Stimulated activated CD4-positive, alpha-beta T cell treated with anti-CD3 and anti-CD28 coated beads, Interleukin-15, amount 100 ng/mL, for 24 hours (primary cell): ENCODE measurements around the gene LAG3.
"Not testable (repeated sequence)": the region's sequence is repeated elsewhere in the genome, so short reads cannot be mapped to it uniquely, and the experiment has no call there.

ENCODE experiments used
- DNase-seq: peaks from one replicate; pipeline ENCODE4 v3.0.0-alpha.2; 2020

LAG3 gene

DNA sequence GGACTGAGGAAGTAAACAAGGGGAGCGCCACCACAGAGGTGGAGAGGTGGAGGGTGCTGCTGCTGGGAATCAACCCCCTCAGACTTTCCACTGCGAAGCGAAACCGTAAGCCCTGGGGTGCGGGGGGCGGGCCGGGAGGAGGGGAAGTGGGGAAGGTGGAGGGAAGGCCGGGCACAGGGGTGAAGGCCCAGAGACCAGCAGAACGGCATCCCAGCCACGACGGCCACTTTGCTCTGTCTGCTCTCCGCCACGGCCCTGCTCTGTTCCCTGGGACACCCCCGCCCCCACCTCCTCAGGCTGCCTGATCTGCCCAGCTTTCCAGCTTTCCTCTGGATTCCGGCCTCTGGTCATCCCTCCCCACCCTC is at the start of gene LAG3:
LAG3 (plus strand) TSS at position 190 of the 365 bp plus-strand sequence. CDS start 333 bp downstream, outside the sequence.
- DNase-seq = peak; percentile 85

DNA sequence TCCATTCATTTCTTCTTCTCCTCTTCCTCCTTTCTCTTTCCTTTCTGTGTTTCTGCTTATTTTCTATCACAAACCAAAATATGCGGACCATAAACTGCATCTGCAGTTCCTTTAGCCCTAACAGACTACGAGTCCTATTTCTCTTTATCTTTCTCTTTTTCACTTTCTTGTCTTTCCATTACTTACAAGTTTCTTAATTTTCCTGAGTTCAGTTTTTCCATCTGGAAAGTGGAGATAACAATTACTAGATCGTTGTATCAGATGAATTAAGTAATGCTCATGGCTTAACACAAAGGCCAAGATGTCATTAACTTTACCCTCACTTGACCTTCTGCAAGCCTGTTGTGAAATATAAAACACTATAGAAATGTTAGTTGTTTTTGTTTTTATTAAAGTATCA is 49.5 kb upstream of the LAG3 start:
- DNase-seq = no peak

DNA sequence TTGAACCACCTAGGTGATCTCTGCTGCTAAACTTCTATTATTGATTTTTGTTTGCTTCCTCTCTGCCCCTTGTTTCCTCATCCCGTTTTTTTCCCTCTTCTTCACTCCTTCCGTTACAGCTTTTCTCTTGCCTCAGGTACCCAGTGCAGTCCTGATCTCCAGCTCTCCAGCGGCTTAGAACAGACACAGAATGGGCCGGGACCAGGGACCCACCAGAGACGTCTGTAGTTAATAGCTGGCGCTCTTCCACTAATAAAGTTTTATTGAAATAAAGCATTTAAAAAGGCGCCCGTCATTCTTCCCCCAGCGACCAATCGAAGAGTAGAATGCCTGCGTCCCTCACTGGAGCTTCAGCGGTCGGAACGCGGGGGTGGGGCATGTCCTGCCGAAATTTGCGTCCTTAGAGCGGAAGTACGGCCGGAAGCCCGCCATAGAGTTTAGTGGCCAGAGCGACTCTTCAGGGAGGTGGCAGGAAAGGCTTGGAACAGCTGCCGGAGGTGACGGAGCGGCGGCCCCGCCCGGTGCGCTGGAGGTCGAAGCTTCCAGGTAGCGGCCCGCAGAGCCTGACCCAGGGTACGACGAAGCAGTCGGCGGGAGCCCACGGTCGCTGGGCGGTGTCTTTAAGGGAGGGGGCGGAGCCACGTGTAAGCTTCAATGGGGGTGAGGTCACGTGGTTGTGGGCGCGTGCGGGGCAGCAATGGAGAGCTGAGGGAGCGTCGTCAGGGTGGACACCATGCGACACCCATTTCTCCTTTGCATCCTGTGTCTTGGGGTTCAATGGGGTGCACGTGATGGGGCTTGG is 48.5 kb upstream of the LAG3 start, which contains the start of gene COPS7A:
COPS7A (plus strand) TSS at position 440 of the 802 bp plus-strand sequence. CDS start 611 bp downstream, outside the sequence.
- DNase-seq = peak; percentile 99

DNA sequence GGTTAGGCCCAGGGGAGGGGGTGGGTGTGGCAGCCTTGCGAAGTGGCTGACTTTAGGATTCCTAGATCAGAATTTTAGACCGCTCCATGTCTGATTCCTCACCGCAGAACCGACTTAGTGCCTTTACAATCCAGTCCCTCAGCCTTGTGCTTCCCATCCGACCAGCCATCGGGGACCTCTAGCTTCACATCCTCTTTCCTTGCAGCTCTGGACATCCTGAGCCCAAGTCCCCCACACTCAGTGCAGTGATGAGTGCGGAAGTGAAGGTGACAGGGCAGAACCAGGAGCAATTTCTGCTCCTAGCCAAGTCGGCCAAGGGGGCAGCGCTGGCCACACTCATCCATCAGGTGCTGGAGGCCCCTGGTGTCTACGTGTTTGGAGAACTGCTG is 47.9 kb upstream of the LAG3 start:
- DNase-seq = peak; percentile 45

DNA sequence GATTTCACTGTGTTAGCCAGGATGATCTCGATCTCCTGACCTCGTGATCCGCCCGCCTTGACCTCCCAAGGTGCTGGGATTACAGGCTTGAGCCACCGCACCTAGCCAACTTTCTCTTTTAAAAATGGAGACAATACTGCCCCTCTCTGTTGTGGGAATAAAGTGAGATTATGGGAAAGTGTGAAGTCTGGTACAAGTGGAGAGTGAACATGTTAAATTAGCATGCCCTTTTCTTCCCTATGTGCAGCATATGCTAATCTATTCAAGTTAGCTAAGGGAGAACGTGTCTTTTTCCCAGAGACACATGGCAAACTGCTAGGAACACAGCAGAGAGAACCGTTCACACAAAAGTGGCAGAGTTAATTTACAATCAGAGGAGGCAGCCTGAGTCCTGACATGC is 47.0 kb upstream of the LAG3 start:
- DNase-seq = no peak

DNA sequence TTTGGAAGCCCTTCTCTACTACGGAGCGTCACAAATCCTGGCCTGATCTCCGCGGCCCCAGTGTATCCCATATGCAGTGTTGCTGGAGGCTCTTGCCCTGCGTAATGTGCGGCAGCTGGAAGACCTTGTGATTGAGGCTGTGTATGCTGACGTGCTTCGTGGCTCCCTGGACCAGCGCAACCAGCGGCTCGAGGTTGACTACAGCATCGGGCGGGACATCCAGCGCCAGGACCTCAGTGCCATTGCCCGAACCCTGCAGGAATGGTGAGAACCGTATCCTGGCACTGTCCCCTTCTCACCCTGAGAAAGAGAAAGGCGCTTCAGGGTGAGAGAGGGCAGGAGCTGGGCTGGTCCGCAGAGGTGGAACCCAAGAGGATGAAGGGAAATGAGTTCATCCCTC is 43.1 kb upstream of the LAG3 start:
- DNase-seq = no peak

DNA sequence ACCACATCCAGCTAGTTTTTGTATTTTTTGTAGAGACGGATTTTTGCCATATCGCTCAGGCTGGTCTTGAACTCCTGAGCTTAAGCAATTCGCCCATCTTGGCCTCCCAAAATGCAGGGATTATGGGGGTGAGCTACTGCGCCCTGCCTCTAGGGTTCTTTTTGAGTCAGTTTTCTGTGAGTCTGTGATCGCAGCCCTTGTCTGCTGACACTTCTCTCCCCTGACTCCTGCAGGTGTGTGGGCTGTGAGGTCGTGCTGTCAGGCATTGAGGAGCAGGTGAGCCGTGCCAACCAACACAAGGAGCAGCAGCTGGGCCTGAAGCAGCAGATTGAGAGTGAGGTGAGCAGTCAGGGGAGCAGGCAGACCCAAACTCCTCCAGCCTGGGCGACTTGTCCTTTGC is 42.2 kb upstream of the LAG3 start:
- no peak for DNase-seq

DNA sequence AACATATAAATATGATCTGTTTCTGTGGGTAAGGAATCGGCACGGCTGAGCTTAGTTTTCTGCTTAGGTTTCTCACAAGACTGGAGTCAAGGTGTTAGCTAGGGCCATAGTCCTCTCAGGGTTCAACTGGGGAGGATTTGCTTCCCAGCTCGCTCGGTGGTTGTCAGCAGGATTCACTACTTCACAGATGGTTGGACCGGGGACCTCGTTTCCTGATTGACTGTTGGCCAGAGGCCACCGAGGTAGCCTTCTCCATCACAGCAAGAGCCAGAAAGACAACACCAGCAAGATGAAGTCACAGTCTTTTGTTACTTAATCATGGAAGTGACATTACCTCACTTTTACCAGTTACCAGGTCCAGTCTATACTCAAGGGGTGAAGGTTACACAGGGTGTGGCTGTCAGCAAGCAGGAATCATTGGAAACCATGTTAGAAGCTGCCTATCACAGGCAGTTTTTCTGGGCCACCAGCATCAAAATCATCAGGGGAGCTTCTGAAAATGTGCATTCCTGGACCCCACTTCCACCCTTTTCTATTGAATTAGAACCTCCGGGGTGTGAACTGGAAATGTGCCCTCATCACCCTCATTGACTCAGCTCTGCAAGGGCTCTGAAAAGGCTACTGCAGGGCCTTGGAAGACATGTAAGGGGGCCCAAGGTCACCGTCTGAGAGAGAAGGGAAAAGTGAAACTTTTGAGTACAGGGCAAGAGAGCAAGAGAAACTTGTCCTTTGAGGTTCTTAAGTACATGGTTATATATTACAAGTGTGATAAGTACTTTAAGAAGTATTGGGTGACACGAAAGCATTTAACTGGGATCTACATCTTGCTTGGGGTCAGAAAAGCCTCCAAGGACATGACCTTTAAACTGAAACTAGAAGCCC is 37.6 kb upstream of the LAG3 start:
- no peak for DNase-seq

DNA sequence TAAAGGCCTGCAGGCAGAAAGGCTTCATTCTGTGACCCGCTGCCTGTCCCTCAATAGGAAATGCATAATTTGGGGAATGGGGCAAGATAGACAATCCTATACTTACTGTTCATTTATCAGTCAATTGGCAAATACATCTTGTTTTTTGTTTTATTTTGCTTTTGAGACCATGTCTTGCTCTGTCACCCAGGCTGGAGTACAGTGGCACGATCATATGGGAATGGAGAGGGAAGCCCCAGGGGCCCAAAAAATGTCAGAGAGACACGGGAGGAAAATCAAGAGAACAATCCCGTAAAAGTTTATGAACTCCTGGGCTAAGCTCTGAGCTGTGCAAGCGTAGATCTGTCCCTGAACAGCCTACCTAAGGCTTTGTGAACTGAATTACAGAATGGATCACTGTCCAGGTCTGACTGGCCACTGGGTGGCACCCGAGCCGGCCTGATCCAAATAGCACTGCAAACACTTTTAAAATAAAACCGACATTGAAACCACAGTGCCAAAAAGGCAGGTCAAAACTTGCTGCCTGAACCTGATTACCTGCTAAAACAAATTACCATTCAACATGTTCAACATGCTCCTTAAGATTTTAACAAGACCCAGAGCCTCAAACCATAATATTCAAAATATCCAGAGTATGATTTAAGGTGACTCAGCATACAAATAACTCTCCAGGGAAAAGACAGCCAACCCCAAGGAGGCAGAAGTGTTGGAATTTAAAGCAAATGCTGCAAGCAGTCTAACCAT is 36.7 kb upstream of the LAG3 start:
- peak; percentile 57 for DNase-seq

DNA sequence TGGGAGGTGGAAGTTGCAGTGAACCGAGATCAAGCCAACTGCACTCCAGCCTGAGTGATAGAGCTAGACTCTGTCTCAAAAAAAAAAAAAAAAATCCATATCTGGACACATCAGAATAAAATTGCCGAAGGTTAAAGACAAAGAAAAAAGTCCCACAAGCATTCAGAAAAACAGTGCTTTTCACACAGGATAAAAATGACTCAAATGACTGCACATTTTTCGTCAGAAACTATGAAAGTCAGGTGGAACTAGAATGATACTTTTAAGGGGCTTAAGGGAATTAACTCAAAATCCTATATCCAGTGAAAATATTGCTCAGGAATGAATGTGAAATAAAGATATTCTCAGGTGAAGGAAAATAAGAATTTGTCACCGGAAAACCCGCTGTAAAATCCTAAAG is 35.6 kb upstream of the LAG3 start:
- DNase-seq = no peak

DNA sequence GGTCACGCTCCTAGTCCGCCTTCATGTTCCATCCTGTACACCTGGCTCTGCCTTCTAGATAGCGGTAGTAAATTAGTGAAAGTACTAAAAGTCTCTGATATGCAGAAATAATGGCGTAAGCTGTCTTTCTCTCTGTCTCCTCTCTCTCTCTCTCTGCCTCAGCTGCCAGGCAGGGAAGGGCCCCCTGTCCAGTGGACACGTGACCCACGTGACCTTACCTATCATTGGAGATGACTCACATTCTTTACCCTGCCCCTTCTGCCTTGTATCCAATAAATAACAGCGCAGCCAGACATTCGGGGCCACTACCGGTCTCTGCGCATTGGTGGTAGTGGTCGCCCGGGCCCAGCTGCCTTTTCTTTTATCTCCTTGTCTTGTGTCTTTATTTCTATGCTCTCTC is 30.2 kb upstream of the LAG3 start:
- DNase-seq = not testable (repeated sequence)

DNA sequence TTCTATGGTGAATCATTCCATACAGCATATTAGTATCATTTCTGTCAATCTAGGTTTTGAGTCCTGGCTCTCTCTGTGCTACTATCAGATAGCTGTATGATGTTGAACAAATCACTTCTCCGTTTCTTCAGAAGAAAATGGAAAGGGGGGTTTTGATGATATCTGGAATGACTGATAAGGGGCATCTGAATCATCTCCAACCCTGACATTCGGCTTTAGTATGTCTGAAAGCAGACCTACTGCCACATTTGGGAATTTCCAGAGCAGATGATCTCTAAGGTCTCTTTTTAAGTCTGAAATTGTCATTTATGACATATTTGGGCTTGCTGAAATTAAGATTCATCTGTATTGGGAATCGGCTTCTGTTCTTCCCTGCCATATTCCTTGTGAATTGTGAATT is 29.5 kb upstream of the LAG3 start:
- no peak for DNase-seq

DNA sequence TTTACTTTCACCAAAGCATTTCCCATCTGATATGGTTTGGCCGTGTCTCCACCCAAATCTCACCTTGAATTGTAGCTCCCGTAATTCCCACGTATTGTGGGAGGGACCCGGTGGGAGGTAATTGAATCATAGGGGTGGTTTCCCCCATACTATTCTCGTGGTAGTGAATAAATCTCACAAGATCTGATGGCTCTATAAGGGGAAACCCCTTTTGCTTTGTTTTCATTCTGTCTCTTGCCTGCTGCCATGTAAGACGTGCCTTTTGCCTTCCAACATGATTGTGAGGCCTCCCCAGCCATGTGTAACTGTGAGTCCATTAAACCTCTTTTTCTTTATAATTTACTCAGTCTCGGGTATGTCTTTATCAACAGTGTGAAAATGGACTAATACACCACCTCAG is 29.0 kb upstream of the LAG3 start:
- peak; percentile 30 for DNase-seq

DNA sequence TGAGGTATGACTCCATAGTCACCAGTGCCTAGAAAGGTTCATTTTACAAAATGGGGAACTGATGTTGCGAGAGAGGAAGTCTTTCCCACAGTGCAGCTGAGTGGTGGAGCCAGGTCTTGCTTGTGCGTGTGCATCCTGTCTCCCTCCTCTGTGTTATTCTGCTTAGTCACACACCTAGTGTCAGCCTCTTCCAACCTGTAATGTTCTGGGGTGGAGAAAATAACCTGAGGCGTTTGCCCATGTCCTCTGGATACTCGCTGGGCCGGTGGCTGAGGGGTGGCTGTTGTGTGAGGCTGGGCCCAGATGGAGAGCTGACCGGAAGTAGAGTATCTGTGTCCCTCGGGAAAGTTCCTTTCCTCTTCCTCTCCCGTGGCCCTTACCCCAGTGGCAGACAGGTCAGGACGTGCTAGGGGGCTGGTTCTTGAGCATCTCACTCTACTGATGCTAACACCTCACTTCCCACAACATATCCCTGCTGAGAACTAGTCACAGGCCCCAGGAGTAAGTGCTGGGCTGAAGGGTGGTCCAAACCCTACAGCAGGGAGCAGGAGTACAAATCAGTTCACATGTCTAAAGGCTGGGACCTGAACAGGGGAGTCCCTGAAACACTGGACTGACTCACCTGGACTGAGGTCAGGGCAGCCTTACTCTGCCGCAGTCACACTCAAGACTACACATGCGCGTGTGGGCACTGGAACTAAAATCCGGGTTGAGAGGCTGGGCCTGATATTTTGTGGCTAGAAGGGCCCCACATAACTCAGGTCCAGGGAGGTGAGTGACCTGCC is 26.4 kb upstream of the LAG3 start:
- DNase-seq = peak; percentile 29

DNA sequence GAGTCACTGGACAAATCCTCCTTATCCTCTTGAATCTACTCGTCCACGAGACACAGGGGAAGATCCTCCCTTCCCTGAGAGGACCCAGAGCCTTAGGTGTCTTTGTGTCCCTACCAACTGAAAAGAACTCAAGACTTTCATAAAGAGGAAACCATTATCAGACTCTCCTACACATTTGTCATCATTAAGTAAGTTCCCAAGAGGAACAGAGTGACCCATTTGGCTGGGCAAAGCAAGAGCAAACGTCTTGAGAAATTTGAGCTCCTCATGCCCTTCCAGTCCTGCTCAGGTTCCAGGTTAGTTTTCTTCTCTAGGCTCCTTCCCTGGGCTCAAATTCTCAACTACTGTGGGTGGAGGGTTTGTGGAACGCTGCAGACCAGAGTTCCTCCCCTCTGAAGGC is 25.1 kb upstream of the LAG3 start:
- DNase-seq = no peak

DNA sequence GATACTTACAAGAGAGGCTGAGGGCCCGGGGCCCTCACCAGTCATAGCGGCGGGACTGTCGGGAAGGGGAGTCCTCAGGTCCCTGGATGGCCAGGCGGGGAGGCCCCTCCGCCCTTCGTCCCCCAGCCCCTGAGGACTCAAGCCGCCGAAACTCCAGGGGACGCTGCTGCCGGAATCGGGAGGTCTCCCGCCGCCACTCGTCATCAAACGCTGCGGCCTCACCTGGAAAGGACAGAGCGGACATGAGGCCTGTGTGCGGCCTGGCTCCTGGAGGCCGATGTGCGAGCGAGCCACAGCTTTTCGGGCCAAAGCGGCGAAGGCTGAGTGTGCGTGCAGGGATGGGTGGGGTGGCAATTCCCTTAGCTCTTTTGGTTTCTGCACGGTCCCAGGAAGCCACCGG is 23.6 kb upstream of the LAG3 start:
- no peak for DNase-seq

DNA sequence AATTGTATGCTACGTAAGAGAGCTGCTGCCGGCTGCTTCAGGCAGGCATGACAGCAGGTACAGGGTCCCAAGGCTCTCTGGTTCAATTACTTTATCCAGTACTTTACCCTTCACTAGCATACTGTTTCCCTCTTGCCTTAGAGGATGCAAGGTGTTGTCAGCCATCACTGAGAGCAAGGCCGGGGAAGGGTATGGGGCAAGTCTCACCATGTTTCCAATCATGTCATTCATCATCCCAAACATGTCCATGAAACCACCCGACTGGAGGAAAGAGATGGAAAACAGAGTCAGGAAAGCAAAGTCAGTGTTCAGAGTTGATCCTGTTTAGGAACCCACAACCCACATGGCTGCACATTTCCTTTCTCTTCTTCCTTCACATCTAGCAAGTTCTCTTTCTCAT is 21.8 kb upstream of the LAG3 start:
- no peak for DNase-seq

DNA sequence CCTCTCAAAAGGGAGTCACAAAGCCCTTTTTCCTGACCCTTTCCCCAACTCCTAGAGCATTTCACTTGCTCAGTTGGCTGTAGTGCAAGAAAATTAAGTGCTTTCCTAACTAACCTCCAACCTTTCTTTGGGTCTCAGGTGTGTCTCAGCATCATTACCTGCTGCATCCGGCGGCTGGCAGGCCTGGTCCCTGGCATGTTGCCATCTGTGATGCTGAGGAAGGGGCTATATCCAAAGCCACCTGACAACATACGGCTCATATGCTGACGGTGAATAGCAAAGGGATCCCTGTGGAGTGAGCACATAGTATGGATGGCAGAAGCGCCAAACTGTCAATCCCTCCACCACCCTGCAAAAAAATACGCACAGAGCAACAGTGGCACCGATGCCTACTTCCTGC is 20.6 kb upstream of the LAG3 start:
- DNase-seq = no peak

DNA sequence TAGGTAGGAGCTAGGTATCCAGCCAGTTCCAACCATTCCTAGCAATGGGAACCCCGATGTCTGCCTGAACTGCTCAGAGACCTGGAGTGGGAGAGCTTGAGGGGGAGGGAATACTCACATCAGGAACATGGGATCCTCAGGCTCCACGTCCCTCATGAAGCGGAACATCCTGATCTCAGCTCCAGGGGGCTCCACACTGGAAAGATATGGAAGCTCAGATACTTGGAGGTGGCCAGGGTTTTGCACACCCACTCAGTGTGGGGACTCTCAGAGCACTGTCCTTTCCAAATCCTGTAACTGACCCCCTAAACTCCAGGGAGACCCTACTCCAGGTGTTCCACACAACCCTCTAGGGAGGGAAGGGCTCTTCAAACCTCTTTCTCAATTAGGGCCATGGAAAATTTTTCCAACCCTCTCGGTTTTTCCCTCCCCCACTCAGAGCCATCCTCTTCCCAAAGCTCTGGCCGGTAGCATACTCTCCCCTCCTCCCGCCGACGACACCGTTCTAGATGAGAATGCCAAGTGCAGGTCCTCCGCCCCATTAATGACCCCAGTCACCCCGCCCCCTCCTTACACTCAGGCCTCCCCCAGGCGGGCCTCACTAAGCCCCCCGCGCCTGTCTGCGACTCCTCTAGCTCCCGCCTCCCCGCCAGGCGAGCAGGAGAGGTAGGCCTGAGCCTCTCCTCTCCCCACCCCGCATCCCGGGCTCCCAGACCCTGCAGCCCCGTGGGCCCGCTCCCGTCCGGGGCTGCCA is 20.0 kb upstream of the LAG3 start:
- peak; percentile 50 for DNase-seq

DNA sequence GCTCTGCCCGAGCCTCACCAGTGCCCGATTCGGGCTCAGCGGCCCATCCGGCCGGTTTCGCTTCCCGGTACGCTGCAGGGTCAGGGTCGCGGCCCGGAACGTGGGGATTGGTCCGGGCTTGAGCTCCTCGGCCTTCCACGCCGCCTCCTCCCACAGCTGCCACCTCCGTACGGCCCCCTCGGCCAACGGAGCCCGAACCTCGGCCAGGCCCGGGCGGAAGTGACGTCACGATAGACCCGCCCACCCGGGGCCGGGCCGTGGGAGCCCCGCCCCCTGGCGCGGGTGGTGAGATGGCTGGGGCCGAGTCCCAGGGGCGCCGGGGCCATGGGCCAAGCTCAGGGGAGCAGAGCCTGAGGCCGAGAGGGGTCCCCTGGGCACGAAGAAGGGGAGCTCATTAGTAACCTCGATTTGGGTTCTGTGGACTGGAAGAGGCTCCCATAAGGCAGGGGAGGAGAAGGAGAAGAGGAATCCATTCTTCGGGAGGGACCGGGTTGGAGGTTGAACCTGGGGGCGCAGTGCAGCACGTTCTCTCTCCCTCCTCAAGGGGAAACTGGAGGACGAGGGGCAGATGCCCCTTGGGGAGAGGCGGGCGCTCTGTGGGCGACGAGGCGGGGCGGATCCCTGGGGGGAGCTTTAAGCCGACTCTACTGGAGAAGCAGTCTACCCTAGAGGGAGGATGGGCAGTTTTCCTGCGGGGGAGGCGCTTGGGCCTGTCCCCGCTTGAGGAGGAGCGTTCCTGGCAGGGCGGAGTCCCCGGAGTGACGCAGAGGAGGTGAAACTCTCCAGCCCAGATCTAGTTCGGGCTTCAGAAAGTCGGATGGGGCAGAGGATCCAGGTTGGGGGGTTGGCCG is 19.2 kb upstream of the LAG3 start, which contains the start of gene MLF2:
MLF2 (minus strand) TSS at position 221 of the 851 bp plus-strand sequence. CDS start 807 bp downstream, outside the sequence.
- DNase-seq = peak; percentile 99
